ENCODE data around the gene SHOX.
"Not testable (repeated sequence)": the region's sequence is repeated elsewhere in the genome, so short reads cannot be mapped to it uniquely, and the experiment has no call there.

Gene SHOX

DNA sequence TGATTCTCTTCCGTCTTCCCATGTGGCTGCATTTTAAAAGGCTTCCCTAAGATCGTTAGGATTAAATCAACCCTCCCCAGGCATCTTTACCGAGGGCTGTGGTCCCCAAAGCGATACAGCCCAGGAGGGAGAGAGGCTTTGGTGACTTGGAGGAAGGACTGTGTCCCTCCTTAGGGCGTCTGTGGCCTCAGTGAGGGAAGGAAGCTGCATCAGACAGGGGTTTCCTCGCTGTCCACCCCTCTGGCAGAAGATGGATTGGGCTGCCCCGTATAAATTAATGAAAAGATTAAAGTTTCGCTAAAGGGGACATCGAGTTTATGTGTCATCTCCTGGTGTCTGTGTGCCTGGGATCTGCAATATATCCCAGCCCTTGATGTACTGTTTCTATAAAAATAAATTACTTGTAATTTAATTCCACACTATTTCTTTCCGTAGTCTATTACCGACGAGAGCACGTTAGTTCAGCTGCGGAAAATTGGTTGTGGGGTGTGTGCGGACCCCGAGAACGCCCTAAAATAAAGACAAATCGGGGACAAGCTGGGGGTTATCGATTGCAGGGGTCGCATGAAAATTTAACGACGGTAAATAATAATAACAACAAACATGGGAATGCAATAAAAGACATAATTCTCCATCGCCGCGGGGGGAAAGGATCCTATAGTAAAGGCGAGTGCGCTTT is 6.5 kb downstream of the SHOX start:
- FAIRE-seq (no peak), DNase-seq (ENCODE audit: insufficient read length, low spot score) (no peak)

DNA sequence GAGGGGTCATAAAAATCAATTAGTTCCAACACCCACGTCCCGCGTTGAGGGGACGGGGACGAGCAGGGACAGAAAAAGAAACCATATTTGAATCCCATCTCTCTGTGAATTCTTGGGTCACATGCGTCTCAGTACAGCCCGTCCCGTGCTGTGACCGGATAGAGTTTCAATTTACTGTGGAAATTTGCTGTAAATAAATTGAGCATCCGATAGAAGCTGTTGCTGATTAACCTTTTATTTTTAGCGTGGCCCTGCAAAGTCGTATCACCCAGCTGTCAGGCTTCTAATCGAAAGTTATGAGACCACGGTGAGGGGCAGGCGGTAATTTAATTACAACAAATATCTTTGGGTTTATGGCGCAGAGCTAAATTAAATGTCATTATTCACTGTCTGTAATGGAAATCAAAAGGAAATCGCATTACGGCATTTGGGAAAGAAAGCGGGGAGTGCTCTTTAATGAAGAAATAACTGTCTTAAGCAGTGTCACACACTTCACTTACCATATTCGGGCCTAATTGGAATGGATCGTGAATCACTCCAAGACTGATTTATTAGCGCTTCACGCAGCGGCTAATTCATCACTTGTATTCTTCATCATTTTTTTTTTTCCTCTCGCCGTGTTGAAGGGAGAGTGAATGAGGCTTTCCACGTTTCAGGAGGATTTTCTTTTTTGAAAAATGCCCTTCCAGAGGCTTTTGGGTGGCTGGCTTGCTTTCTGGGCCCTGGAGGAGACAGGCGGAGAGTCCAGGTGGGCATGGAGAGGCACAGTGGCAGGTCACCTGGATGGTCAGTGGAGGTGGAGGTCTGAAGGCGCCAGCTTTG is 7.3 kb downstream of the SHOX start:
- DNase-seq (ENCODE audit: insufficient read length, low spot score): no peak
- FAIRE-seq: no peak

DNA sequence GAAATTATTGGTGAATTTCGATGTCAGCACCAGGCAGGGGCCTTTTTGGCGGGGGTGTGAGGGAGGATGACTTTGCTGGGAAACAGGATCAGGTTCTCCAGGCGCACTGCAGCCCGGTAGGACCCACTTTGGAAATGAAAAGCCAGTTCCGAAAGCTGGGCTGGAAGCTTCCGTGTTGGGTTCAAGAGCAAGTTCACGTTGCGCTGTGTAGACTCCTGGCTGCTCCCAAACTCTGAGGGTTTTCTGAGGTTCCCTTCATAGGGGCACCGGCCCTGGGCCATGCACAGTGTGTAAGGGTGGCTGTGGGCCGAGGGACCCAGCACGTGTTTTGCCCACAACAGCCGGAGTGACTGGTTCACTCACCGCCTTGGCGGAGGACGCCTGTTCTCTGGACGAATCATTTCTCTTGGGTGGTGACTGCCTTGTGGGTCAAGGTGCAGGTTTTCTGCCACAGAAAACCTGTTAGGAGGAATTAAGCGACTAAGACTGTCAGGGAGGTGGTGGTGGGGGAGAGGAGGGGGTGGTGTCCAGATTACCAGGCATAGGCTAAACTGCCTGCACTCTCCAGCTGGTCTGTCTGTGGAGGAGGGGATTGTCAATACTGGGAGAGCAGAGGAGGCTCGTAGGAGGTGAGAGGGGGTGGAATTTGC is 8.0 kb downstream of the SHOX start:
- no peak for FAIRE-seq
- no peak for DNase-seq (ENCODE audit: insufficient read length, low spot score)

DNA sequence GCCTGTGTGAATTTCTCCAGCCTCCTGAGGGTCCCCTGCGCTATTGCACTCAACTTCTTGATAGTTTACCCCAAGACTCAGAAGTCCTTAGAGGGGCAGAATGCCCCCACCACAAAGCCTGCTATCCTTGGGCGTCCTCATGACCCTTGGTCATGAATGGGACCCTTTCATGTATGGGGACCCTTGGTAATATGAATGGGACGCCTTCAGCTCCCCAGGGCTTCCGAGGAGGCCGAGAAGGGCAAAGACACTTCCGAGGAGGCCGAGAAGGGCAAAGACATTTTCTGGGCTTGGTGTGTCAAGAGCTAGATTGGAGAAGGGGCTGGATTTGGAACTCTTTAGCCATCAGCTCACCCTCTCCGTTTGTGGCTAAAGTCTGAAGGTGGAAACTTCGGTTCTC is 8.6 kb downstream of the SHOX start:
- DNase-seq (ENCODE audit: insufficient read length, low spot score) (no peak), FAIRE-seq (no peak)

DNA sequence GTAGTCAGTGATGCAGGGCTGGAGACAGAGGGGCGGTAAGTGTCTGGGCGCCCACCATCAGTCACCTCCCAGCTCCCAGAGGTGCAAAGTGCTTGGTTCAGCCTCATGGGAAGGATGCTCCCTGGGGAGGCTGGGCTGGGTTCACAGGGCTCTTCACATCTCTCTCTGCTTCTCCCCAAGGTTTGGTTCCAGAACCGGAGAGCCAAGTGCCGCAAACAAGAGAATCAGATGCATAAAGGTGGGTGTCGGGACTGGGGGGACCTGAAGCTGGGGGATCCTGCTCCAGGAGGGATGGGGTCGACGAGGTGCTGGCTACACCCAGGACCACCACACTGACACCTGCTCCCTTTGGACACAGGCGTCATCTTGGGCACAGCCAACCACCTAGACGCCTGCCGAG is 10.1 kb downstream of the SHOX start:
- DNase-seq (ENCODE audit: insufficient read length, low spot score): no peak
- FAIRE-seq: no peak

DNA sequence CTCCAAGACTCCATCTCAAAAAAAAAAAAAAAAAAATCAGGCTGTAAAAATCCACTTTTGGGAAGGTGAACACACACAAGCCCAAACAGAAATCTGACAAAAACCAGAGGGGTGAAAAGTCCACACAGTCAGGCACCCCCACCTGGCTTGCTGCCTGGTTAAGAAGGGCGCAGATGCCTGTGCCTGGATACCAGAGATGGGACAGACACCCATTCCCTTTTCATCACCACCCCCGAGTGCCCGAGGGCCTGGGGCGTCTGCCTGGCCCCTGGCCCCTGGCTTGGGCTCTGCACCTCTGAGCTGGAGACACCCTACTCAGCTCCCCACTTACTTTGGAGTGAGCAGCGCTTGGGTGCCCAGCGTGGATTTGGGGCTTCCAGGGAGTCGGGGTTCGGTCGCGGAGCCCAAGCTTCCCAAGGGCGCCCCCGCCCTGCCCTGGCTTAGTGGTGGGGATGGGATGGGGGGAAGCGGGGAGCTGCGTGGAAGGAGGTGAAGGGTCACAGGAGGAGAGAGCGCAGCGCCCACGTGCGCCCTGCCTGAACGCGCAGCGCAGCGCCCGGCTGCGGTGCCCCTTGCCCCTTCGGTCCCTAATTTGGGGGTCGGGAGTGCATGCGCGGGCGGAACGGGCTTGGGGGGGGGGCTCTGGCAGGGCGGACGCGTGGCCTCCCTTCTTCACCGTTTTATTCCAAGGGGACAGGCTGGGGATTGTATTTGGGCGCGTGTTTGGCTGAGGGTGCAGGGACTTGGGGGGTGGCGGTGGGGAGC is 11.3 kb downstream of the SHOX start:
- DNase-seq (ENCODE audit: insufficient read length, low spot score) (no peak), FAIRE-seq (no peak)

DNA sequence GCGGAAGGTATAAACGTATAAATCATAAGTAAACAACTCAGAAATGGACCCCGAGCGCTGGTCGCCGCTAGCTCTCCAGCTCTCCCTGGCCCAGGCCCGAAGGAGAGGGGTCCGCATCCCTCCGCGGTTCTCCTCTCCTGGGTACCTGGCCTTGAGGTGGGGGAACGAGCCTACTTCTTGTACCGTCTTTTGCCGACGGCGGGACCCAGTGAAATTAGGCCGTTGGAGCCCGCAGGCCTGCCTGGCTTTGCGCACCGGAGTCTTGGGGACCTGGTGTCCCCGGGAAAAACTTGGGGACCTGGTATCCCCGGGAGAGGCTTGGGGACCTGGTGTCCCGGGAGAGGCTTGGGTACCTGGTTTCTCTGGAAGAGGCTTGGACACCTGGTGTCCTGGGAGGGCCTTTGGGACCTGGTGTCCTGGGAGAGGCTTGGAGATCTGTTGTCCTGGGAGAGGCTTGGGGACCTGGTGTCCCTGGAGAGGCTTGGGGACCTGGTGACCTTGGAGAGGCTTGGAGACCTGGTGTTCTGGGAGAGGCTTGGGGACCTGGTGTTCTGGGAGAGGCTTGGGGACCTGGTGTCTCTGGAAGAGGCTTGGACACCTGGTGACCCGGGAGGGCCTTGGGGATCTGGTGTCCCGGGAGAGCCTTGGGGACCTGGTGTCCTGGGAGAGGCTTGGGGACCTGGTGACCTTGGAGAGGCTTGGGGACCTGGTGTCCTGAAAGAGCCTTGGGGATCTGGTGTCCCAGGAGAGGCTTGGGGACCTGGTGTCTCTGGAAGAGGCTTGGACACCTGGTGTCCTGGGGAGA is 12.0 kb downstream of the SHOX start:
- FAIRE-seq (no peak), DNase-seq (ENCODE audit: insufficient read length, low spot score) (no peak)

DNA sequence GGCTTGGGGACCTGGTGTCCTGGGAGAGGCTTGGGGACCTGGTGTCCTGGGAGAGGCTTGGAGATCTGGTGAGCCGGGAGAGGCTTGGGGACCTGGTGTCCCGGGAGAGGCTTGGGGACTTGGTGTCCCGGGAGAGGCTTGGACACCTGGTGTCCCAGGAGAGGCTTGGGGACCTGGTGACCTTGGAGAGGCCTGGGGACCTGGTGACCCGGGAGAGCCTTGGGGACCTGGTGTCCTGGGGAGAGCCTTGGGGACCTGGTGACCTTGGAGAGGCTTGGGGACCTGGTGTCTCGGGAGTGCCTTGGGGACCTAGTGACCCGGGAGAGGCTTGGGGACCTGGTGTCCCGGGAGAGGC is 12.6 kb downstream of the SHOX start:
- DNase-seq (ENCODE audit: insufficient read length, low spot score): no peak
- FAIRE-seq: no peak

DNA sequence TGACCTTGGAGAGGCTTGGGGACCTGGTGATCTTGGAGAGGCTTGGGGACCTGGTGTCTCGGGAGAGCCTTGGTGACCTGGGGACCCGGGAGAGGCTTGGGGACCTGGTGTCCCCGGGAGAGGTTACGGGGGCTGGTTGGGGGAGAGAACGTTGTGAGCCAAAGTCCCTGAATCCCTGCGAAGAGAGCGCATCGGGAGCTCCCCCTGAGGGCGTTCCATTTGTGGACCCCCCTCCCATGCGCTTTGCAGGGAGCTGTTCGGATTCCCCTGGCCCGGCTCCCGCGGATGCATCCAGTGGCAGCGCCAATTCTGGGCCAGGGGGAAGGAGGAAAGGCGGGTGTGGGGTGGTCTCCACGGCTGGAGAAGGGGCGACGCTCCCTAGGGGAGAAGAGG is 13.3 kb downstream of the SHOX start:
- DNase-seq (ENCODE audit: insufficient read length, low spot score): no peak
- FAIRE-seq: no peak

DNA sequence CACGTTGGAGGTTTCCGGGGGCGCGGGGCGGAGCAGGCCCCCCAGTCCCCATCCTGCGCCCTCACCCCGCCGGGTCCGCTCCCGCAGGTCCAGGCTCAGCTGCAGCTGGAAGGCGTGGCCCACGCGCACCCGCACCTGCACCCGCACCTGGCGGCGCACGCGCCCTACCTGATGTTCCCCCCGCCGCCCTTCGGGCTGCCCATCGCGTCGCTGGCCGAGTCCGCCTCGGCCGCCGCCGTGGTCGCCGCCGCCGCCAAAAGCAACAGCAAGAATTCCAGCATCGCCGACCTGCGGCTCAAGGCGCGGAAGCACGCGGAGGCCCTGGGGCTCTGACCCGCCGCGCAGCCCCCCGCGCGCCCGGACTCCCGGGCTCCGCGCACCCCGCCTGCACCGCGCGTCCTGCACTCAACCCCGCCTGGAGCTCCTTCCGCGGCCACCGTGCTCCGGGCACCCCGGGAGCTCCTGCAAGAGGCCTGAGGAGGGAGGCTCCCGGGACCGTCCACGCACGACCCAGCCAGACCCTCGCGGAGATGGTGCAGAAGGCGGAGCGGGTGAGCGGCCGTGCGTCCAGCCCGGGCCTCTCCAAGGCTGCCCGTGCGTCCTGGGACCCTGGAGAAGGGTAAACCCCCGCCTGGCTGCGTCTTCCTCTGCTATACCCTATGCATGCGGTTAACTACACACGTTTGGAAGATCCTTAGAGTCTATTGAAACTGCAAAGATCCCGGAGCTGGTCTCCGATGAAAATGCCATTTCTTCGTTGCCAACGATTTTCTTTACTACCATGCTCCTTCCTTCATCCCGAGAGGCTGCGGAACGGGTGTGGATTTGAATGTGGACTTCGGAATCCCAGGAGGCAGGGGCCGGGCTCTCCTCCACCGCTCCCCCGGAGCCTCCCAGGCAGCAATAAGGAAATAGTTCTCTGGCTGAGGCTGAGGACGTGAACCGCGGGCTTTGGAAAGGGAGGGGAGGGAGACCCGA is 14.0 kb downstream of the SHOX start:
- DNase-seq (ENCODE audit: insufficient read length, low spot score) (no peak), FAIRE-seq (no peak)

DNA sequence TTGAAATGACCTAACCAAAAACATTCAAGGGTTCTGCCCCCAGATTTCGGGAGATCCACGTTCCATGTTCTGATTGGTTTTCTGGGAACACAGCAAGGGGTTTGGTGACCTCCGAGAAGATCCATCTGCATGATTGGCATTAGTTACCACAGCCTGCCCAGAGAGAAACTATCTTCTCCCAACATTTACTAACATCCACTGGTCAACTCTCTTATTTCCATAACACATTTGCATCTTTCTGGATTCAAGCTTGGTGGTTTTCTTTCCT is 15.6 kb downstream of the SHOX start:
- FAIRE-seq (no peak), DNase-seq (ENCODE audit: insufficient read length, low spot score) (no peak)

DNA sequence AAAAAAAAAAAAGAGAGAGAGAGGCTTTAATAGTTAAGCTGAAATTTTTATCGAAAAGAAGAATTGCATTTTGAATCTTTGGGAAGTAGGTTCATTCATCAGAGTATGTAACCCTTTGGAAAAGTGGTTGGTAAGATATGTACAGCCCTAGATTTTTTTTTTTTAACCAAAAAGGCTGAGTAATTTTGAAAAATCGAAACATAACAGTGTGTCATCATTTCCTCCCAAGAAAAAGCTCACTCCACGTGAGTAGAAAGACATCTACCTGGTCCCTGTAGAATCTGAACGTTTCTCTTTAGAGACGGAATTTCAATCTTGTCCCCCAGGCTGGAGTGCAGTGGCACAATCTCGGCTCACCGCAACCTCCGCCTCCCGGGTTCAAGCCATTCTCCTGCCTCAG is 16.2 kb downstream of the SHOX start:
- FAIRE-seq: no peak
- DNase-seq (ENCODE audit: insufficient read length, low spot score): no peak

DNA sequence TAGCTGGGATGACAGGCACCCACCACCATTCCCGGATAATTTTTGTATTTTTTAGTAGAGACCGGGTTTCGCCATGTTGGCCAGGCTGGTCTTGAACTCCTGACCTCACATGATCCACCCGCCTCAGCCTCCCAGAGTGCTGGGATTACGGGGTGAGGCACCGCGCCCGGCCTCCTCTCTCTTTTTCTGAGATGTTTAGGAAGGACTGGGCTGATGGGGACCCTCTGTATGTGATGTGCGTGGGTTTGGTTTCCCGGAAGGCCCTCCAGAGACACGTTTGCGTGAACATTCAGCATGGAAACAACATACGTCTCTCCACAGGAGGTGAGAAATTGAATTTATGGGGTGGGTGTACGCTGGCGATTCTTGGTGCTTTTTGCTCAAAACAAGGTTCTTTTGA is 18.6 kb downstream of the SHOX start:
- FAIRE-seq (no peak), DNase-seq (ENCODE audit: insufficient read length, low spot score) (no peak)

DNA sequence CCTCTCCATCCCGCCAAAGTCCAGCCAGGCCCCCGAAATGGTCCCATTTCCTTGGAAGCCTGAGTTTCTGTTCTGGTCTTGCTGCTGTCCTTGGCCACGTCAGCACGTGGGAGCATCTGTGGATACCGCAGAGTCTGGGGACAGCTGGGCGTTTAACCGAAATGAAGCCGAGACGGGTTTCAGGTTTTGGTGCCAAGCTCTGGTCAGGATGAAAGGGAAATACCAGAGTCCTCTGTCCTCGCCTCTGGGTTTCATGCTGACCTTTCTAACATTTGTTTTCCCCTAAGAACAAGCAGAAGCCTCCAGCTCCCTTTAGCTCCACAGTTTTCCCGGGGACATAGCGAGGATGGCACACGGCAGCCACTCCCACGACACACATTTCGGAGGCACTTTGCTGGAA is 19.7 kb downstream of the SHOX start:
- FAIRE-seq (no peak), DNase-seq (ENCODE audit: insufficient read length, low spot score) (no peak)

DNA sequence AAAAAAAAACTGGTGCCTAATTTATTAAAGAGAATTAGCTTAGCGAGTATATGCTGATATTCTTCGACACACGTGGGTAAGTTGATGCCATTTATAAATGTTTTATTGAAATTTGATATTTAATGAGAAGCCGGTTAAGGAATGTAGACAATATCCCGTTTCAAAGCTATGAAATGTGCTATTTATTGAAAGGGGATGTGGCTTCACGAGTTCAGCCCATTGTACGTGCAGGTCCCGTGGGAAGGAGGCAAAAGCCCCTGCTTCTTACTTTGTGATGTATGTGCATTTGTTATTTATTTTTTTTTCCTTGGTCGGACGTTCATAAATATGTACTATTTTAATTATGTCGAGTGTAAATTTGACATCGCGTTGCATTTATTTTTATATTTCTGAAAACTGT is 20.2 kb downstream of the SHOX start:
- FAIRE-seq: no peak
- no peak for DNase-seq (ENCODE audit: insufficient read length, low spot score)

DNA sequence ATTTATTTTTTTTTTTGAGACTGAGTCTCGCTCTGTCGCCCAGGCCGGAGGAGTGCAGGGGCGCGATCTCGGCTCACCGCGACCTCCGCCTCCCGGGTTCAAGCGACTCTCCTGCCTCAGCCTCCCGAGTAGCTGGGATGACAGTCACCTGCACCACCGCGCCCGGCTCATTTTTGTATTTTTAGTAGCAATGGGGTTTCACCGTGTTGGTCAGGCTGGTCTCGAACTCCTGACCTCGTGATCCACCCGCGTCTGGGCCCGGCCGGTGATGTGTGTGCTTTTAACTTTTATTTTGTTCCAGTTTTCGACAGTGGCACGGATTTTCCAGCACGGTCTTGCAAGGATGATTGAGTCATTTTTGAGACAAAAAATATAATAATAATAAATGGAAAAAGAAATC is 21.3 kb downstream of the SHOX start:
- DNase-seq (ENCODE audit: insufficient read length, low spot score); FAIRE-seq: not testable (repeated sequence)

DNA sequence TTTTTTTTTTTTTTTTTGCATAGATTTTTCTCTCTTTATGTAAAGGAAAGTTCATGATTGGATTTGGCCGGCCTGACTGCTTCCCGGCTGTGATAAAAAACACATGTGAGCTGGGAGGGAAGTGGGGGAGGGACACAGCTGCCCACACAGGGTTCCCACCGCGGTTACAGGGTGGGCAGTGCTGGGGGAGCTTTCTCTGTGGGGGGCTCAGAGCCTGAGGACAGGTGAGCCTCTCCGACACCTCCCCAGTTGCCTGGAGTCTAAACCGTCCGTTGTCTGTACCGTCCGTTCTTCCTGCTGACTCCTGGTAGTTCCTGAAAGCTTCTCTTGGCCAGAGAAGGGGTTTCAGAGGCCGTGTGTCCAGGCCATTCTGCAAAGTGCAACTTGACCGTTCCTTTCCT is 21.8 kb downstream of the SHOX start:
- FAIRE-seq (no peak), DNase-seq (ENCODE audit: insufficient read length, low spot score) (no peak)

DNA sequence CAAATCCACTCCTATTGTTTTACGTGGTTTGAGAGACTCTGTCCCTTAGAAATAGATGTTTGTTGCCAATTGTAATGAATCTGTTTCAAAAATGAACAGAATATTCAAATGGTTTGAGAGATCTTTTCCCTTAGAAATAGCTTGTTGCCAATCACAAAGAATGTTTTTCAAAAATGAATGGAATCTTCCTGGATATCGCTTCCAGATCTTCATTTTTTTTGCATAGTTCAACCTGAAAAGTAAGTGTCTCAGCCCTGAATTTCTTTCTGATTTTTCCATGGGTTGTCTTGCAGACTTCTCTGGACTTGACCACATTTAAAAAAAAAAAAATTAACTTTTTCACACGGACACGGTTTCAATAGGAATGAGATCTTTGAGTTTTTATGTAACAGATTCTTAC is 22.7 kb downstream of the SHOX start:
- DNase-seq (ENCODE audit: insufficient read length, low spot score) (no peak), FAIRE-seq (no peak)

DNA sequence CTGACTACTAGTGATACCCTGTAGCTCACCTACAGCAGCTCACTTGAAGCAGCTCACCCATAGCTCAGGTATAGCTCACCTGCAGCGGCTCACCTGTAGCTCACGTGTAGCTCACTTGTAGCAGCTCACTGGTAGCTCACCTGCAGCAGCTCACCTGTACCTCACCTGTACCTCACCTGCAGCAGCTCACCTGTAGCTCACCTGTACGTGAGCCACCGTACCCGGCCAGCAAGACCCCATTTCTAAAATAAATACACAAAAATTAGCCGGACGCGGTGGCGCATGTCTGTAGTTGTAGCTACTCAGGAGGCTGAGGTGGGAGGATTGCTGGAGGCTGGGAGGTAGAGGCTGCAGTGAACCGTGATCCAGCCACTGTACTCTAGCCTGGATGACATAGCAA is 30.6 kb downstream of the SHOX start:
- DNase-seq (ENCODE audit: insufficient read length, low spot score): no peak
- peak; percentile 54 for FAIRE-seq

DNA sequence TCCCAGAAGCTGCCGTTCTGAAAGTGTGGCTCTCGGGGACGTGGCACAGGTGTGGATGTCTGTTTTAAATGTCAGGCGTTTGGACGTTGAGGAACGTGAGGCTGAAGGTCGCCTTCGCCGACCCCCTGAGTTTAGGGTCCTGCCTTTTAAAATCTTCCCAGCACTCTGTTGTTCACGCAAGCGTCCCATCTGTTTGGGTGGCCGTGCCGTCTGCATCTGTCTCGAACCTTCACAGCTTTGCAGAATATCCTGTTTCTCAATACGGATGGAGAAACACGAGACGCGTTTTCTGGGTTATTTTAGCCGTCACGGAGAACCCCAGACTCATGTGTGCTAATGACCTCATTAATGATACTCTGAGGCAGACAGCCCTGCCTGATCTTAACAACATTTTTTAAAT is 31.5 kb downstream of the SHOX start:
- DNase-seq (ENCODE audit: insufficient read length, low spot score) (no peak), FAIRE-seq (no peak)
